ENCODE data around the gene MLN. TPM values are rescaled to one million over a fixed set of nuclear protein-coding genes. Genes with fewer than 3 reads are reported as not detected.

Gene MLN
- total RNA-seq, 1 experiment from 2014 or later, result not detected

- H3K9me3 ChIP-seq (ENCODE audit: control insufficient read depth in 1 of 2, insufficient read depth in 1 of 2, low read depth in 1 of 2, low read length in 2 of 2), result no peaks in the 10 kb centered on the region
- no peaks in the 10 kb centered on the region for H3K79me2 ChIP-seq (ENCODE audit: insufficient read depth, low read length)
- RAD21 ChIA-PET (ENCODE audit: low non-redundant PET in 1 of 2, low total read pairs in 2 of 2, uncharacterized antibody in 2 of 2, unreplicated experiment in 2 of 2), result no interaction called here
- BruUV-seq (replicated peaks), result no TSS peak
- POLR2A ChIA-PET, result no interaction called here
- TF ChIP-seq TCF7L2 (IDR thresholded peaks at IDR 0.05; ENCODE audit: borderline replicate concordance, extremely low read depth, insufficient read depth, insufficient read length) (no peak), YY1 (IDR thresholded peaks at IDR 0.05; ENCODE audit: extremely low read depth, insufficient replicate concordance, low read depth, low read length) (no peak), ZFX (IDR thresholded peaks at IDR 0.05) (no peak), SRF (IDR thresholded peaks at IDR 0.05; ENCODE audit: low read depth) (no peak), SP1 (IDR thresholded peaks at IDR 0.05; ENCODE audit: low read depth) (no peak), JUND (IDR thresholded peaks at IDR 0.05) (no peak)
- TF ChIP-seq, protein P1, sequence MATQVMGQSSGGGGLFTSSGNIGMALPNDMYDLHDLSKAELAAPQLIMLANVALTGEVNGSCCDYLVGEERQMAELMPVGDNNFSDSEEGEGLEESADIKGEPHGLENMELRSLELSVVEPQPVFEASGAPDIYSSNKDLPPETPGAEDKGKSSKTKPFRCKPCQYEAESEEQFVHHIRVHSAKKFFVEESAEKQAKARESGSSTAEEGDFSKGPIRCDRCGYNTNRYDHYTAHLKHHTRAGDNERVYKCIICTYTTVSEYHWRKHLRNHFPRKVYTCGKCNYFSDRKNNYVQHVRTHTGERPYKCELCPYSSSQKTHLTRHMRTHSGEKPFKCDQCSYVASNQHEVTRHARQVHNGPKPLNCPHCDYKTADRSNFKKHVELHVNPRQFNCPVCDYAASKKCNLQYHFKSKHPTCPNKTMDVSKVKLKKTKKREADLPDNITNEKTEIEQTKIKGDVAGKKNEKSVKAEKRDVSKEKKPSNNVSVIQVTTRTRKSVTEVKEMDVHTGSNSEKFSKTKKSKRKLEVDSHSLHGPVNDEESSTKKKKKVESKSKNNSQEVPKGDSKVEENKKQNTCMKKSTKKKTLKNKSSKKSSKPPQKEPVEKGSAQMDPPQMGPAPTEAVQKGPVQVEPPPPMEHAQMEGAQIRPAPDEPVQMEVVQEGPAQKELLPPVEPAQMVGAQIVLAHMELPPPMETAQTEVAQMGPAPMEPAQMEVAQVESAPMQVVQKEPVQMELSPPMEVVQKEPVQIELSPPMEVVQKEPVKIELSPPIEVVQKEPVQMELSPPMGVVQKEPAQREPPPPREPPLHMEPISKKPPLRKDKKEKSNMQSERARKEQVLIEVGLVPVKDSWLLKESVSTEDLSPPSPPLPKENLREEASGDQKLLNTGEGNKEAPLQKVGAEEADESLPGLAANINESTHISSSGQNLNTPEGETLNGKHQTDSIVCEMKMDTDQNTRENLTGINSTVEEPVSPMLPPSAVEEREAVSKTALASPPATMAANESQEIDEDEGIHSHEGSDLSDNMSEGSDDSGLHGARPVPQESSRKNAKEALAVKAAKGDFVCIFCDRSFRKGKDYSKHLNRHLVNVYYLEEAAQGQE (IDR thresholded peaks at IDR 0.05; ENCODE audit: low read depth), result no peak
- H4K20me1 ChIP-seq (ENCODE audit: insufficient read depth), result no peaks in the 10 kb centered on the region
- no peaks in the 10 kb centered on the region for H3K36me3 ChIP-seq (ENCODE audit: control insufficient read depth in 1 of 2, insufficient read depth in 2 of 2, low read length in 2 of 2)
- no peak overlapping the region for H3K4me3 ChIP-seq (replicated peaks in 1 of 2; ENCODE audit: low read depth in 1 of 2, low read length in 2 of 2)
- intact Hi-C loops (cut with micrococcal nuclease), result no loop called here
- H3K4me1 ChIP-seq (ENCODE audit: control insufficient read depth in 1 of 2, insufficient read depth in 2 of 2, low read length in 2 of 2), result peaks cover 7 to 9% of the 10 kb centered on the region in 2 experiments; a peak in 3 of 4 replicates
- ATAC-seq (no peak), DNase-seq (ENCODE audit: low read depth, low spot score) (no peak)
- H3K27ac ChIP-seq (ENCODE audit: low read depth, low read length), result no peak overlapping the region
- no peak overlapping the region for H2AFZ ChIP-seq (ENCODE audit: low read depth, low read length, poor library complexity, severe bottlenecking)
- CTCF ChIA-PET, result interaction anchor here (0.8 kb wide), 1 partner anchor 19 kb away, joined by 4 read pairs; no protein-coding TSS in a partner anchor
- no peaks in the 10 kb centered on the region for H3K27me3 ChIP-seq (ENCODE audit: insufficient read depth, low read length)
- H3K4me2 ChIP-seq (ENCODE audit: low read length), result 0 out of 2 replicates have a peak overlapping the region, but pooled peaks have one; percentile 5
- H3K9me2 ChIP-seq (ENCODE audit: insufficient read depth), result no peaks in the 10 kb centered on the region
- no peak overlapping the region for H3K9ac ChIP-seq (ENCODE audit: low read length)
Observed at GRCh38 chr6:33752646-33753015, 51.2 kb downstream of the MLN start.
